Measurements from ENCODE around the gene HIVEP3. TPM values are rescaled to one million over a fixed set of nuclear protein-coding genes. Genes with fewer than 3 reads are reported as not detected.
A peak's percentile ranks its signal among the peaks of the same experiment; 100 is the strongest.

HIVEP3 gene
- total and polyA plus RNA-seq, 7 donors: 0.70 to 3.4 (median 2.1) TPM

GRCh38 chr1:41714638-41715389 is 203.9 kb downstream of the HIVEP3 start:
- H3K27ac ChIP-seq: no peak overlapping the region
- no peaks in the 10 kb centered on the region for H3K9me3 ChIP-seq
- no peaks in the 10 kb centered on the region for H3K27me3 ChIP-seq (ENCODE audit: insufficient read depth in 3 of 3, low read length in 2 of 3)
- H3K36me3 ChIP-seq (ENCODE audit: insufficient read depth in 1 of 2, low read depth in 1 of 2): no peaks in the 10 kb centered on the region
- no peak overlapping the region for H3K4me3 ChIP-seq
- ATAC-seq: no peak
- DNase-seq: no peak
- TF ChIP-seq CTCF (IDR thresholded peaks at IDR 0.05): no peak
- intact Hi-C loops (cut with DNase I): no loop called here
- no peaks in the 10 kb centered on the region for H3K4me1 ChIP-seq
- WGBS, 3 donors: 73 to 85% (median 76%) methylated on average over 9 of the region's 9 CpGs

GRCh38 chr1:41713557-41714327 is 205.0 kb downstream of the HIVEP3 start:
- Histone ChIP-seq H3K27ac (no peak overlapping the region), H3K9me3 (no peaks in the 10 kb centered on the region), H3K4me1 (no peaks in the 10 kb centered on the region), H3K4me3 (no peak overlapping the region), H3K27me3 (ENCODE audit: insufficient read depth in 3 of 3, low read length in 2 of 3) (no peaks in the 10 kb centered on the region), H3K36me3 (ENCODE audit: insufficient read depth in 1 of 2, low read depth in 1 of 2) (no peaks in the 10 kb centered on the region)
- intact Hi-C loops (cut with DNase I): no loop called here
- TF ChIP-seq CTCF (IDR thresholded peaks at IDR 0.05): no peak
- DNase-seq (no peak), ATAC-seq (no peak)
- 61 to 75% (median 63%) methylated on average over 6 of the region's 6 CpGs for WGBS, 3 donors

GRCh38 chr1:41713141-41713540 is 205.6 kb downstream of the HIVEP3 start:
- no peaks in the 10 kb centered on the region for H3K27me3 ChIP-seq (ENCODE audit: insufficient read depth in 3 of 3, low read length in 2 of 3)
- H3K9me3 ChIP-seq: no peaks in the 10 kb centered on the region
- WGBS, 3 donors: 90 to 91% (median 90%) methylated on average over 5 of the region's 5 CpGs
- TF ChIP-seq CTCF (IDR thresholded peaks at IDR 0.05): no peak
- ATAC-seq: no peak
- no peak overlapping the region for H3K4me3 ChIP-seq
- DNase-seq: no peak
- no peak overlapping the region for H3K27ac ChIP-seq
- no peaks in the 10 kb centered on the region for H3K36me3 ChIP-seq (ENCODE audit: insufficient read depth in 1 of 2, low read depth in 1 of 2)
- no peaks in the 10 kb centered on the region for H3K4me1 ChIP-seq
- intact Hi-C loops (cut with DNase I): no loop called here

- TF ChIP-seq CTCF (IDR thresholded peaks at IDR 0.05): no peak
- ATAC-seq (peak in 1 of 4 donors; percentile 23), DNase-seq (no peak)
- Histone ChIP-seq H3K36me3 (ENCODE audit: insufficient read depth in 1 of 2, low read depth in 1 of 2) (no peaks in the 10 kb centered on the region), H3K9me3 (no peaks in the 10 kb centered on the region), H3K27ac (no peak overlapping the region), H3K4me3 (no peak overlapping the region), H3K4me1 (no peaks in the 10 kb centered on the region), H3K27me3 (ENCODE audit: insufficient read depth in 3 of 3, low read length in 2 of 3) (no peaks in the 10 kb centered on the region)
- WGBS, 3 donors: 34 to 59% (median 41%) methylated on average over 5 of the region's 5 CpGs
- intact Hi-C loops (cut with DNase I): no loop called here
Observed at GRCh38 chr1:41712695-41713094, 206.0 kb downstream of the HIVEP3 start.
